ENCODE results near the gene SAMSN1. TPM values are rescaled to one million over a fixed set of nuclear protein-coding genes. Genes with fewer than 3 reads are reported as not detected.

SAMSN1 gene
- total RNA-seq, 1 experiment from 2014 or later = 0.44 TPM

- in situ Hi-C loops (cut with HindIII; ENCODE audit: low pct_unique_long_range_greater_than_20kb, low sequenced_read_pairs) = no loop called here
- intact Hi-C loops (cut with micrococcal nuclease; ENCODE audit: unreplicated experiment) = no loop called here
- no peaks in the 10 kb centered on the region for H3K9me3 ChIP-seq (ENCODE audit: control insufficient read depth, insufficient read depth, low read depth, low read length)
- no peaks in the 10 kb centered on the region for H3K36me3 ChIP-seq (ENCODE audit: control insufficient read depth, insufficient read depth, low read length)
- H3K27ac ChIP-seq (ENCODE audit: low read length) = no peak overlapping the region
- ChIA-PET POLR2A (no interaction called here), CTCF (no interaction called here)
- no peaks in the 10 kb centered on the region for H3K27me3 ChIP-seq (ENCODE audit: control insufficient read depth, insufficient read depth, low read length)
- no peak overlapping the region for H3K4me3 ChIP-seq (ENCODE audit: low read depth in 2 of 2, low read length in 2 of 2)
- BruUV-seq (replicated peaks) = no TSS peak
- DNase-seq (ENCODE audit: low read depth, low spot score) = no peak
- ATAC-seq = no peak
- no peaks in the 10 kb centered on the region for H3K4me1 ChIP-seq (ENCODE audit: control insufficient read depth, insufficient read depth, low read length)
- TF ChIP-seq SIN3A (IDR thresholded peaks at IDR 0.05; ENCODE audit: borderline replicate concordance, insufficient read depth, low read depth, low read length) = no peak
- no peak for TF ChIP-seq CTCF (IDR thresholded peaks at IDR 0.05)
- no peak for TF ChIP-seq TCF7L2 (IDR thresholded peaks at IDR 0.05; ENCODE audit: low read depth, low read length)
- TF ChIP-seq, protein P1, sequence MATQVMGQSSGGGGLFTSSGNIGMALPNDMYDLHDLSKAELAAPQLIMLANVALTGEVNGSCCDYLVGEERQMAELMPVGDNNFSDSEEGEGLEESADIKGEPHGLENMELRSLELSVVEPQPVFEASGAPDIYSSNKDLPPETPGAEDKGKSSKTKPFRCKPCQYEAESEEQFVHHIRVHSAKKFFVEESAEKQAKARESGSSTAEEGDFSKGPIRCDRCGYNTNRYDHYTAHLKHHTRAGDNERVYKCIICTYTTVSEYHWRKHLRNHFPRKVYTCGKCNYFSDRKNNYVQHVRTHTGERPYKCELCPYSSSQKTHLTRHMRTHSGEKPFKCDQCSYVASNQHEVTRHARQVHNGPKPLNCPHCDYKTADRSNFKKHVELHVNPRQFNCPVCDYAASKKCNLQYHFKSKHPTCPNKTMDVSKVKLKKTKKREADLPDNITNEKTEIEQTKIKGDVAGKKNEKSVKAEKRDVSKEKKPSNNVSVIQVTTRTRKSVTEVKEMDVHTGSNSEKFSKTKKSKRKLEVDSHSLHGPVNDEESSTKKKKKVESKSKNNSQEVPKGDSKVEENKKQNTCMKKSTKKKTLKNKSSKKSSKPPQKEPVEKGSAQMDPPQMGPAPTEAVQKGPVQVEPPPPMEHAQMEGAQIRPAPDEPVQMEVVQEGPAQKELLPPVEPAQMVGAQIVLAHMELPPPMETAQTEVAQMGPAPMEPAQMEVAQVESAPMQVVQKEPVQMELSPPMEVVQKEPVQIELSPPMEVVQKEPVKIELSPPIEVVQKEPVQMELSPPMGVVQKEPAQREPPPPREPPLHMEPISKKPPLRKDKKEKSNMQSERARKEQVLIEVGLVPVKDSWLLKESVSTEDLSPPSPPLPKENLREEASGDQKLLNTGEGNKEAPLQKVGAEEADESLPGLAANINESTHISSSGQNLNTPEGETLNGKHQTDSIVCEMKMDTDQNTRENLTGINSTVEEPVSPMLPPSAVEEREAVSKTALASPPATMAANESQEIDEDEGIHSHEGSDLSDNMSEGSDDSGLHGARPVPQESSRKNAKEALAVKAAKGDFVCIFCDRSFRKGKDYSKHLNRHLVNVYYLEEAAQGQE (IDR thresholded peaks at IDR 0.05; ENCODE audit: insufficient read depth in 1 of 2, low read depth in 2 of 2, low read length in 1 of 2) = no peak
- no peak for TF ChIP-seq POLR2AphosphoS5 (IDR thresholded peaks at IDR 0.05; ENCODE audit: low read depth, low read length)
Measured at GRCh38 chr21:14477133-14477532, 69.0 kb downstream of the SAMSN1 start.

DNA sequence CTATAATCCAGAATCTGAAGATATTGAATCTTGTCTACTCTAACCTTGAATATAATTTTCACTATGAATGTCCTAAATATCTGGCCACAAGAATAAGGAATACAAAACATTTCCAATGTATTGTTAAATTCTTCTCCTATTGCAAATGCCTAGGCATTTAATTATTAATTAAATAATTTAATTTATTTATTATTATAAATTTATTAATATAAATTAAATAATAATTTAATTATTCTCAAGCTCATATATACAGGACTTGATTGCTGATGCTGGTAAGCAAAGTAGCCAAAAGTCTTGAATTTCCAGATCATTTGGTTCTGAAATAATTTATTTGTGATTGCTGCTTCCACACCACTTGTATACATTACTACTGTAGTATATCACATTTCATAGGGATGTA, 71.1 kb downstream of the SAMSN1 start:
- ChIA-PET CTCF (no interaction called here), POLR2A (no interaction called here)
- Histone ChIP-seq H3K9me3 (ENCODE audit: control insufficient read depth, insufficient read depth, low read depth, low read length) (no peaks in the 10 kb centered on the region), H3K27me3 (ENCODE audit: control insufficient read depth, insufficient read depth, low read length) (no peaks in the 10 kb centered on the region), H3K4me1 (ENCODE audit: control insufficient read depth, insufficient read depth, low read length) (no peaks in the 10 kb centered on the region), H3K36me3 (ENCODE audit: control insufficient read depth, insufficient read depth, low read length) (no peaks in the 10 kb centered on the region), H3K27ac (ENCODE audit: low read length) (no peak overlapping the region), H3K4me3 (ENCODE audit: low read depth in 2 of 2, low read length in 2 of 2) (no peak overlapping the region)
- DNase-seq (ENCODE audit: low read depth, low spot score) = no peak
- TF ChIP-seq TCF7L2 (IDR thresholded peaks at IDR 0.05; ENCODE audit: low read depth, low read length) (no peak), CTCF (IDR thresholded peaks at IDR 0.05) (no peak), POLR2AphosphoS5 (IDR thresholded peaks at IDR 0.05; ENCODE audit: low read depth, low read length) (no peak), SIN3A (IDR thresholded peaks at IDR 0.05; ENCODE audit: borderline replicate concordance, insufficient read depth, low read depth, low read length) (no peak)
- TF ChIP-seq, protein P1 (IDR thresholded peaks at IDR 0.05; ENCODE audit: insufficient read depth in 1 of 2, low read depth in 2 of 2, low read length in 1 of 2) = no peak
- no TSS peak for BruUV-seq (replicated peaks)
- intact Hi-C loops (cut with micrococcal nuclease; ENCODE audit: unreplicated experiment) (no loop called here), in situ Hi-C loops (cut with HindIII; ENCODE audit: low pct_unique_long_range_greater_than_20kb, low sequenced_read_pairs) (no loop called here)
- ATAC-seq = no peak

Measured in Panc1 (cell line).